ENCODE results near the gene PSD2. TPM values are rescaled to one million over a fixed set of nuclear protein-coding genes. Genes with fewer than 3 reads are reported as not detected.

The PSD2 gene
- total and polyA plus RNA-seq, 2 experiments from 2014 or later: under 0.01 TPM; not detected in 1

- no peak for DNase-seq
- WGBS, 2 experiments (ENCODE audit: low coverage in 1 of 2, low lambda C conversion rate in 2 of 2, missing lambda C conversion rate in 2 of 2): 55 to 57% methylated on average over 6 of the region's 6 CpGs
- Histone ChIP-seq H3K27me3 (replicated peaks; ENCODE audit: insufficient read depth) (peaks cover 33% of the 10 kb centered on the region), H3K9ac (no peak overlapping the region), H2AFZ (no peak overlapping the region), H3K36me3 (ENCODE audit: low read depth) (no peaks in the 10 kb centered on the region), H3K9me3 (ENCODE audit: low read depth) (no peaks in the 10 kb centered on the region), H3K4me2 (ENCODE audit: unreplicated experiment) (no peak overlapping the region), H4K20me1 (ENCODE audit: insufficient read depth) (no peaks in the 10 kb centered on the region), H3K79me2 (ENCODE audit: insufficient read depth) (no peaks in the 10 kb centered on the region), H3K9me2 (ENCODE audit: insufficient read depth) (no peaks in the 10 kb centered on the region), H3K4me3 (no peak overlapping the region), H3K4me1 (ENCODE audit: insufficient read depth) (no peaks in the 10 kb centered on the region), H3F3A (ENCODE audit: insufficient read depth) (no peaks in the 10 kb centered on the region), H3K27ac (no peak overlapping the region)
- TF ChIP-seq EZH2 (IDR thresholded peaks at IDR 0.05; ENCODE audit: insufficient read depth, poor library complexity, severe bottlenecking) (no peak), EZH2phosphoT487 (IDR thresholded peaks at IDR 0.05; ENCODE audit: insufficient read depth, low read depth) (no peak)
- in situ Hi-C loops (cut with MboI): no loop called here
Measured at GRCh38 chr5:139829471-139829870, 33.9 kb downstream of the PSD2 start.

- no peak for DNase-seq
- H3K4me2 ChIP-seq (ENCODE audit: unreplicated experiment): no peak overlapping the region
- no peaks in the 10 kb centered on the region for H3K36me3 ChIP-seq (ENCODE audit: low read depth)
- H3K9me3 ChIP-seq (ENCODE audit: low read depth): no peaks in the 10 kb centered on the region
- in situ Hi-C loops (cut with MboI): no loop called here
- no peaks in the 10 kb centered on the region for H3K79me2 ChIP-seq (ENCODE audit: insufficient read depth)
- no peaks in the 10 kb centered on the region for H4K20me1 ChIP-seq (ENCODE audit: insufficient read depth)
- H3K9me2 ChIP-seq (ENCODE audit: insufficient read depth): no peaks in the 10 kb centered on the region
- H3K27ac ChIP-seq: no peak overlapping the region
- TF ChIP-seq EZH2phosphoT487 (IDR thresholded peaks at IDR 0.05; ENCODE audit: insufficient read depth, low read depth): no peak
- no peak for TF ChIP-seq EZH2 (IDR thresholded peaks at IDR 0.05; ENCODE audit: insufficient read depth, poor library complexity, severe bottlenecking)
- H2AFZ ChIP-seq: no peak overlapping the region
- no peaks in the 10 kb centered on the region for H3K4me1 ChIP-seq (ENCODE audit: insufficient read depth)
- no peak overlapping the region for H3K4me3 ChIP-seq
- no peak overlapping the region for H3K9ac ChIP-seq
- H3F3A ChIP-seq (ENCODE audit: insufficient read depth): no peaks in the 10 kb centered on the region
- H3K27me3 ChIP-seq (replicated peaks; ENCODE audit: insufficient read depth): peaks cover 33% of the 10 kb centered on the region
- 39 to 43% methylated on average over 3 of the region's 3 CpGs for WGBS, 2 experiments (ENCODE audit: low coverage in 1 of 2, low lambda C conversion rate in 2 of 2, missing lambda C conversion rate in 2 of 2)
Measured at GRCh38 chr5:139831624-139832023, 36.0 kb downstream of the PSD2 start.

GRCh38 chr5:139833525-139833924 is 37.9 kb downstream of the PSD2 start:
- no peaks in the 10 kb centered on the region for H4K20me1 ChIP-seq (ENCODE audit: insufficient read depth)
- no peak for DNase-seq
- H3K9me2 ChIP-seq (ENCODE audit: insufficient read depth): no peaks in the 10 kb centered on the region
- H3K79me2 ChIP-seq (ENCODE audit: insufficient read depth): no peaks in the 10 kb centered on the region
- H2AFZ ChIP-seq: no peak overlapping the region
- H3K4me2 ChIP-seq (ENCODE audit: unreplicated experiment): no peak overlapping the region
- no peak overlapping the region for H3K4me3 ChIP-seq
- H3F3A ChIP-seq (ENCODE audit: insufficient read depth): no peaks in the 10 kb centered on the region
- 30 to 34% methylated on average over 3 of the region's 3 CpGs for WGBS, 2 experiments (ENCODE audit: low coverage in 1 of 2, low lambda C conversion rate in 2 of 2, missing lambda C conversion rate in 2 of 2)
- no peak overlapping the region for H3K27ac ChIP-seq
- no peak overlapping the region for H3K9ac ChIP-seq
- no peaks in the 10 kb centered on the region for H3K36me3 ChIP-seq (ENCODE audit: low read depth)
- H3K9me3 ChIP-seq (ENCODE audit: low read depth): no peaks in the 10 kb centered on the region
- peaks cover 33% of the 10 kb centered on the region for H3K27me3 ChIP-seq (replicated peaks; ENCODE audit: insufficient read depth)
- TF ChIP-seq EZH2 (IDR thresholded peaks at IDR 0.05; ENCODE audit: insufficient read depth, poor library complexity, severe bottlenecking) (no peak), EZH2phosphoT487 (IDR thresholded peaks at IDR 0.05; ENCODE audit: insufficient read depth, low read depth) (no peak)
- H3K4me1 ChIP-seq (ENCODE audit: insufficient read depth): no peaks in the 10 kb centered on the region
- in situ Hi-C loops (cut with MboI): no loop called here

GRCh38 chr5:139835656-139836055 is 40.0 kb downstream of the PSD2 start:
- Histone ChIP-seq H3K9me2 (ENCODE audit: insufficient read depth) (no peaks in the 10 kb centered on the region), H3K79me2 (ENCODE audit: insufficient read depth) (no peaks in the 10 kb centered on the region), H3K4me1 (ENCODE audit: insufficient read depth) (no peaks in the 10 kb centered on the region), H2AFZ (no peak overlapping the region), H3K4me2 (ENCODE audit: unreplicated experiment) (no peak overlapping the region), H3K9me3 (ENCODE audit: low read depth) (no peaks in the 10 kb centered on the region), H3K36me3 (ENCODE audit: low read depth) (no peaks in the 10 kb centered on the region), H4K20me1 (ENCODE audit: insufficient read depth) (no peaks in the 10 kb centered on the region), H3K27me3 (replicated peaks; ENCODE audit: insufficient read depth) (peaks cover 25% of the 10 kb centered on the region), H3K9ac (no peak overlapping the region), H3K4me3 (no peak overlapping the region), H3F3A (ENCODE audit: insufficient read depth) (no peaks in the 10 kb centered on the region), H3K27ac (no peak overlapping the region)
- 30 to 31% methylated on average over 3 of the region's 3 CpGs for WGBS, 2 experiments (ENCODE audit: low coverage in 1 of 2, low lambda C conversion rate in 2 of 2, missing lambda C conversion rate in 2 of 2)
- in situ Hi-C loops (cut with MboI): no loop called here
- TF ChIP-seq EZH2 (IDR thresholded peaks at IDR 0.05; ENCODE audit: insufficient read depth, poor library complexity, severe bottlenecking): no peak
- TF ChIP-seq EZH2phosphoT487 (IDR thresholded peaks at IDR 0.05; ENCODE audit: insufficient read depth, low read depth): no peak
- DNase-seq: no peak

Measured in GM23248 (cell line).